IMR-90 (cell line): ENCODE results near the gene USP32. TPM values are rescaled to one million over a fixed set of nuclear protein-coding genes. Genes with fewer than 3 reads are reported as not detected.

Source experiments
- ATAC-seq: fragments of 200-7000 bp; cut with Tn5 transposase; 2 replicates; pipeline ENCODE4 v1.9.1; 2020; ENCODE audit warnings: low read depth, mild to moderate bottlenecking, moderate library complexity
- BruUV-seq: library from RNA; stranded (reverse); fragments of 400-500 nt; replicated peaks from 2 replicates; lab custom pipeline; 2021; lab: Mats Ljungman, UMichigan
- CTCF ChIA-PET: fragments of 300-600 bp; formaldehyde crosslinking; extraction: SDS; loops from one replicate; lab custom pipeline; 2021; ENCODE audit warnings: antibody characterized with exemption; lab: Yijun Ruan, JAX
- POLR2A ChIA-PET: fragments of 300-600 bp; sonication (Branson Sonifier 250); formaldehyde crosslinking; loops from one replicate; lab custom pipeline; 2022; ENCODE audit warnings: antibody characterized with exemption; ENCODE audit not compliant: unreplicated experiment; lab: Charles Lee
- DNase-seq: peaks from one replicate; pipeline ENCODE4 v3.0.0; 2013
- H2AFZ ChIP-seq: replicated peaks from 2 replicates; pipeline ENCODE3; 2013; ENCODE audit warnings: low read length, mild to moderate bottlenecking; ENCODE audit not compliant: poor library complexity
- H2AK5ac ChIP-seq: 2 replicates; pipeline ENCODE4 v1.6.1; 2013; ENCODE audit warnings: low read depth, low read length, inconsistent platforms
- H2AK9ac ChIP-seq: replicated peaks from 2 replicates; pipeline ENCODE3; 2013; ENCODE audit warnings: mild to moderate bottlenecking, low read depth, low read length, moderate library complexity; ENCODE audit not compliant: poor library complexity
- H2BK120ac ChIP-seq: 2 replicates; pipeline ENCODE4 v1.6.1; 2013; ENCODE audit warnings: low read depth, low read length, inconsistent platforms
- H2BK15ac ChIP-seq: 3 replicates; pipeline ENCODE4 v1.6.1; 2013; ENCODE audit warnings: low read depth, low read length, inconsistent platforms
- H2BK20ac ChIP-seq: 2 replicates; pipeline ENCODE4 v1.6.1; 2013; ENCODE audit warnings: low read depth, mild to moderate bottlenecking, inconsistent platforms, low read length, moderate library complexity
- H2BK5ac ChIP-seq: 2 replicates; pipeline ENCODE4 v1.6.1; 2013; ENCODE audit warnings: mild to moderate bottlenecking, low read depth, low read length, inconsistent platforms; ENCODE audit not compliant: poor library complexity, severe bottlenecking
- H3K14ac ChIP-seq: replicated peaks from 2 replicates; pipeline ENCODE4 v1.6.1; 2013; ENCODE audit warnings: low read depth, low read length, inconsistent platforms
- H3K18ac ChIP-seq: 2 replicates; pipeline ENCODE4 v1.6.1; 2013; ENCODE audit warnings: low read depth, low read length, control low read depth
- H3K23ac ChIP-seq: 2 replicates; pipeline ENCODE4 v1.6.1; 2013; ENCODE audit warnings: low read depth, low read length, inconsistent platforms
- H3K27ac ChIP-seq: 2 replicates; pipeline ENCODE4 v1.5.1; 2013; ENCODE audit warnings: mild to moderate bottlenecking, control low read depth, low read length; ENCODE audit not compliant: insufficient read depth
- H3K27me3 ChIP-seq: 2 replicates; pipeline ENCODE4 v1.6.1; 2013; ENCODE audit warnings: low read length; ENCODE audit not compliant: control insufficient read depth, insufficient read depth
- H3K36me3 ChIP-seq: 2 replicates; pipeline ENCODE4 v1.6.1; 2013; ENCODE audit warnings: low read length, mixed read lengths; ENCODE audit not compliant: control insufficient read depth, insufficient read depth
- H3K4ac ChIP-seq: 2 replicates; pipeline ENCODE4 v1.6.1; 2013; ENCODE audit warnings: low read depth, low read length, inconsistent platforms
- H3K4me1 ChIP-seq: 2 replicates; pipeline ENCODE4 v1.6.1; 2013; ENCODE audit warnings: low read length, mixed read lengths; ENCODE audit not compliant: control insufficient read depth, insufficient read depth
- H3K4me2 ChIP-seq: 2 replicates; pipeline ENCODE4 v1.6.1; 2013; ENCODE audit warnings: low read depth, mild to moderate bottlenecking, control low read depth, low read length, moderate library complexity
- H3K4me3 ChIP-seq: 2 replicates; pipeline ENCODE4 v1.5.1; 2013; ENCODE audit warnings: low read depth, mild to moderate bottlenecking, control low read depth, low read length, moderate library complexity; ENCODE audit not compliant: insufficient read depth
- H3K56ac ChIP-seq: 2 replicates; pipeline ENCODE4 v1.6.1; 2013; ENCODE audit warnings: low read length, inconsistent platforms; ENCODE audit not compliant: insufficient read depth; ENCODE audit errors: extremely low read depth
- H3K79me1 ChIP-seq, 2 experiments: 2 replicates each; pipeline ENCODE4 v1.6.1; 2013; ENCODE audit warnings: low read length in 2 of 2, inconsistent platforms in 1 of 2, low read depth in 1 of 2
- H3K9ac ChIP-seq: 2 replicates; pipeline ENCODE4 v1.6.1; 2013; ENCODE audit warnings: low read depth, low read length, control low read depth
- H3K9me1 ChIP-seq: 2 replicates; pipeline ENCODE4 v1.6.1; 2013; ENCODE audit warnings: low read length, inconsistent platforms; ENCODE audit not compliant: insufficient read depth
- H3K9me3 ChIP-seq: 2 replicates; pipeline ENCODE4 v1.6.1; 2013; ENCODE audit warnings: low read length; ENCODE audit not compliant: control insufficient read depth, insufficient read depth
- H4K20me1 ChIP-seq: 2 replicates; pipeline ENCODE4 v1.6.1; 2013; ENCODE audit warnings: low read length, inconsistent platforms; ENCODE audit not compliant: insufficient read depth
- H4K5ac ChIP-seq: 2 replicates; pipeline ENCODE4 v1.6.1; 2013; ENCODE audit warnings: mild to moderate bottlenecking, low read depth, low read length, control low read depth
- H4K8ac ChIP-seq, 2 experiments: 2 replicates each; pipeline ENCODE4 v1.6.1; 2013; ENCODE audit warnings: low read depth in 2 of 2, low read length in 2 of 2, control low read depth in 1 of 2, inconsistent platforms in 1 of 2
- H4K91ac ChIP-seq: 2 replicates; pipeline ENCODE4 v1.6.1; 2013; ENCODE audit warnings: low read depth, low read length, inconsistent platforms; ENCODE audit not compliant: insufficient read depth
- BHLHE40 ChIP-seq: fragments of 150-350 bp; IDR thresholded peaks from 2 replicates; pipeline ENCODE4 v1.6.1; 2016; ENCODE audit warnings: mild to moderate bottlenecking, low read depth, low read length
- CEBPB ChIP-seq: IDR thresholded peaks from 2 replicates; pipeline ENCODE4 v1.6.1; 2012; ENCODE audit warnings: low read depth, low read length, improper control_type of control experiment
- CTCF ChIP-seq: conservative IDR thresholded peaks from 2 replicates; pipeline ENCODE4 v1.5.1; 2012; ENCODE audit warnings: mild to moderate bottlenecking, low read depth, low read length, improper control_type of control experiment
- ELK1 ChIP-seq: fragments of 150-350 bp; IDR thresholded peaks from 2 replicates; pipeline ENCODE4 v1.6.1; 2016; ENCODE audit warnings: low read depth, mild to moderate bottlenecking, low read length, moderate library complexity, borderline replicate concordance
- FOS ChIP-seq: fragments of 150-350 bp; IDR thresholded peaks from 2 replicates; pipeline ENCODE4 v1.6.1; 2016; ENCODE audit warnings: low read depth, low read length
- MAFK ChIP-seq: IDR thresholded peaks from 2 replicates; pipeline ENCODE4 v1.6.1; 2012; ENCODE audit warnings: low read depth, low read length, improper control_type of control experiment
- MAZ ChIP-seq: IDR thresholded peaks from 2 replicates; pipeline ENCODE4 v1.6.1; 2012; ENCODE audit warnings: low read depth, mild to moderate bottlenecking, low read length, improper control_type of control experiment, moderate library complexity, borderline replicate concordance
- MXI1 ChIP-seq: IDR thresholded peaks from 2 replicates; pipeline ENCODE4 v1.6.1; 2012; ENCODE audit warnings: low read depth, mild to moderate bottlenecking, low read length, moderate library complexity, borderline replicate concordance
- POLR2A ChIP-seq: IDR thresholded peaks from 2 replicates; pipeline ENCODE4 v1.6.1; 2012; ENCODE audit warnings: mild to moderate bottlenecking, low read depth, low read length
- RAD21 ChIP-seq: IDR thresholded peaks from 2 replicates; pipeline ENCODE4 v1.6.1; 2012; ENCODE audit warnings: low read length, improper control_type of control experiment
- RCOR1 ChIP-seq: IDR thresholded peaks from 2 replicates; pipeline ENCODE4 v1.6.1; 2012; ENCODE audit warnings: mild to moderate bottlenecking, low read length, improper control_type of control experiment; ENCODE audit not compliant: insufficient replicate concordance
- RFX5 ChIP-seq: IDR thresholded peaks from 2 replicates; pipeline ENCODE4 v1.8.0; 2012; ENCODE audit warnings: low read depth, mild to moderate bottlenecking, low read length, moderate library complexity
- SMC3 ChIP-seq: fragments of 150-350 bp; IDR thresholded peaks from 2 replicates; pipeline ENCODE4 v1.6.1; 2016; ENCODE audit warnings: low read depth, mild to moderate bottlenecking, antibody characterized with exemption, low read length, moderate library complexity
- USF2 ChIP-seq: fragments of 150-350 bp; IDR thresholded peaks from 2 replicates; pipeline ENCODE4 v1.6.1; 2017; ENCODE audit warnings: mild to moderate bottlenecking, antibody characterized with exemption, low read length, low read depth
- WGBS, 2 experiments: methylation state at CpG; one replicate each; pipeline versions ENCODE4 v1.1.5 to v1.1.7; 2013; ENCODE audit warnings: missing lambda C conversion rate in 2 of 2; ENCODE audit not compliant: insufficient read length in 1 of 2; ENCODE audit errors: extremely low coverage in 2 of 2; 5-methylcytosine and 5-hydroxymethylcytosine counted together
- dilution Hi-C: fragments of 300-500 bp; cut with HindIII; formaldehyde crosslinking; loops from one replicate; pipeline ENCODE4 v1.14.3; 2018; ENCODE audit warnings: low sequenced_read_pairs; ENCODE audit not compliant: unreplicated experiment
- in situ Hi-C: fragments of 300-500 bp; cut with MboI; formaldehyde crosslinking; loops from 3 replicates; pipeline ENCODE4 v1.14.3; 2019; ENCODE audit warnings: low sequenced_read_pairs, inconsistent platforms, mixed read lengths
- intact Hi-C: fragments of 100-400 bp; cut with micrococcal nuclease; formaldehyde crosslinking; loops from 2 replicates; pipeline ENCODE4 v1.10.0; 2022
- polyA plus RNA-seq, 3 experiments: library from polyadenylated mRNA; depleted of rRNA; stranded (reverse); fragments of >200 nt; gene quantifications; 2 replicates each; pipeline ENCODE4 v1.2.3, GENCODE V29; 2012; ENCODE audit warnings: low replicate concordance in 1 of 3
- total RNA-seq: library from RNA; depleted of rRNA; stranded (reverse); fragments of >200 nt; gene quantifications from 2 replicates; pipeline ENCODE4 v1.2.3, GENCODE V29; 2012

The USP32 gene
- total and polyA plus RNA-seq, 2 of the 4 experiments (the other 2 are of a cell fraction), result 16.8 to 46.8 TPM

GRCh38 chr17:60395508-60396065 is 3.7 kb upstream of the USP32 start:
- intact Hi-C loops, result no loop called here
- no peak for DNase-seq
- no CpG with 5 or more reads among the region's 4 CpGs for WGBS, 2 experiments

More at GRCh38 chr17:60395508-60396065, 3.7 kb upstream of the USP32 start:
- no peak overlapping the region for H3K4me3 ChIP-seq
- no peak overlapping the region for H3K27ac ChIP-seq
- H3K23ac ChIP-seq, result no peak overlapping the region
- no peak overlapping the region for H2AK5ac ChIP-seq
- H3K4me1 ChIP-seq, result no peaks in the 10 kb centered on the region
- in situ Hi-C loops (no loop called here), dilution Hi-C loops (no loop called here)
- H3K18ac ChIP-seq, result no peak overlapping the region
- H3K27me3 ChIP-seq, result no peaks in the 10 kb centered on the region
- H3K79me1 ChIP-seq, result peaks cover 7 to 16% of the 10 kb centered on the region in 2 experiments; a peak in 2 of 4 replicates
- no peak overlapping the region for H3K56ac ChIP-seq
- BruUV-seq, result no TSS peak
- H4K91ac ChIP-seq, result no peak overlapping the region
- no peaks in the 10 kb centered on the region for H3K9me3 ChIP-seq
- no peak overlapping the region for H2BK5ac ChIP-seq
- H3K4ac ChIP-seq, result no peak overlapping the region
- CTCF ChIA-PET, result no interaction called here
- H4K20me1 ChIP-seq, result no peaks in the 10 kb centered on the region
- no peak overlapping the region for H2AK9ac ChIP-seq
- POLR2A ChIA-PET, result no interaction called here
- no peaks in the 10 kb centered on the region for H3K36me3 ChIP-seq
- H2AFZ ChIP-seq, result no peak overlapping the region
- no peak overlapping the region for H2BK120ac ChIP-seq
- no peak overlapping the region for H2BK15ac ChIP-seq
- H3K9ac ChIP-seq, result no peak overlapping the region
- no peak overlapping the region for H3K14ac ChIP-seq
- ATAC-seq, result no peak
- H2BK20ac ChIP-seq, result no peak overlapping the region
- no peaks in the 10 kb centered on the region for H3K9me1 ChIP-seq
- no peak for TF ChIP-seq ELK1
- TF ChIP-seq POLR2A, result no peak
- TF ChIP-seq CTCF, result no peak
- TF ChIP-seq RAD21, result no peak
- TF ChIP-seq MAZ, result no peak
- no peak for TF ChIP-seq MAFK
- no peak for TF ChIP-seq RCOR1
- TF ChIP-seq FOS, result no peak
- no peak for TF ChIP-seq BHLHE40
- no peak for TF ChIP-seq RFX5
- no peak for TF ChIP-seq SMC3
- no peak for TF ChIP-seq MXI1
- TF ChIP-seq CEBPB, result no peak
- TF ChIP-seq USF2, result no peak
- no peak overlapping the region for H3K4me2 ChIP-seq
- no peak overlapping the region for H4K5ac ChIP-seq
- H4K8ac ChIP-seq, result no peak overlapping the region
